Adrenal gland (tissue), 5 donors: Measurements from ENCODE around the gene ADSS2.

Source experiments
- CTCF ChIP-seq, 6 experiments: fragments of 450-650 bp in 4 of 6; fragments of 200-600 bp in 2 of 6; sonication (generic) in 1 of 6; IDR thresholded peaks; 1 replicate in 5 of 6; 2 replicates in 1 of 6; pipeline versions ENCODE4 v1.5.1 to v1.8.0; 2016 to 2021; ENCODE audit warnings: antibody characterized with exemption in 6 of 6, mild to moderate bottlenecking in 2 of 6, moderate library complexity in 1 of 6
- POLR2A ChIP-seq, 2 donors: fragments of 450-650 bp; IDR thresholded peaks; one replicate each; pipeline ENCODE4 v1.6.1; 2017; ENCODE audit warnings: antibody characterized with exemption in 2 of 2, mild to moderate bottlenecking in 2 of 2, moderate library complexity in 1 of 2
- donor health status: DM: no; HTN: no; CAD: no.

- TF ChIP-seq CTCF (IDR thresholded peaks at IDR 0.05) (no peak), POLR2A (IDR thresholded peaks at IDR 0.05) (no peak)
Observed at GRCh38 chr1:244460197-244460596, 8.5 kb upstream of the ADSS2 start.
